Right renal cortex interstitium (tissue), 3 donors: ENCODE measurements around the gene PITPNM3. TPM values are rescaled to one million over a fixed set of nuclear protein-coding genes. Genes with fewer than 3 reads are reported as not detected.
A peak's percentile ranks its signal among the peaks of the same experiment; 100 is the strongest.
"Not testable (repeated sequence)": the region's sequence is repeated elsewhere in the genome, so short reads cannot be mapped to it uniquely, and the experiment has no call there.

Experiments
- DNase-seq, 3 donors: peaks; one replicate each; pipeline ENCODE4 v3.0.0-alpha.2; 2013; ENCODE audit warnings: low read depth in 3 of 3, low spot score in 2 of 3
- polyA plus RNA-seq, 3 donors: library from polyadenylated mRNA; unstranded; fragments of 120-200 nt; gene quantifications; one replicate each; pipeline ENCODE4 v1.2.1, GENCODE V29; 2013; ENCODE audit not compliant: insufficient read length in 3 of 3

PITPNM3 gene
- polyA plus RNA-seq, 3 donors: 7.4 to 8.9 (median 8.2) TPM

DNA sequence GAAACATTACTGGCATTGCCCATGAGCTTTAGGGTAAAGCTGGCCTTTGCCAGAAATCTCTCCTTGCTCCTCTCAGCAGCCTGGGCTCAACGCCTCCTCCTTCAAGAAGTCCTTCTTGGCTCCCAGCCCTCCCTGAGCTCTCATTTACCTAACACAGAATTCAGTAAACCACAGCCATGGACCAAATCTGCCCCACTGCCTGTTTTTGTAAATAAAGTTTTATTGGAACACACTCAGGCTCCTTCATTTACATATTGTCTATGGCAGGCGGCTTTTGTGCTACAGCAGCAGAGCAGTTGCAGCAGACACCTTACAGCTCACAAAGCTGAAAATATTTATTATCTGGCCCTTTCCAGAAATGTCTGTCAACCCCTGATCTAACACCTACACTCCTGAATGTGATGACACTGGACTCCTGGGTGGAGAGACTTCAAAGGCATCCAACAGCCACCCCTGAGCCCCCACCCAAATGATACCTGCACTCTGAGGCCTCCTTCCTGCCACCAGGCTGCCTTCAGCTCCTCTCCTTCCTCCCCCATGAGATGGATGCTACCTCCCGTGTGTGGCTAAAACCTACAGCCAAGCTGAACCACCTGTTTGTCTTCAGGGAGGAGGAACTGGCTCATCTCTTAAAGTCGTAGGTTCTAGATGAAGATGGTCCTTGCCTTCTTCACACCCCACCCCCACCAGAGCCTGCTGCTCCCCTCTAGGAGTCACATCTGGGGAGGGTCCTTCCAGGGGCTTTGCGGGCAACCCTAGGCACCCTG lies 70.5 kb downstream of the PITPNM3 start:
- DNase-seq: no peak

GRCh38 chr17:6483507-6483906 lies 72.8 kb downstream of the PITPNM3 start:
- DNase-seq: no peak

GRCh38 chr17:6482796-6483195 lies 73.6 kb downstream of the PITPNM3 start:
- not testable (repeated sequence) for DNase-seq

DNA sequence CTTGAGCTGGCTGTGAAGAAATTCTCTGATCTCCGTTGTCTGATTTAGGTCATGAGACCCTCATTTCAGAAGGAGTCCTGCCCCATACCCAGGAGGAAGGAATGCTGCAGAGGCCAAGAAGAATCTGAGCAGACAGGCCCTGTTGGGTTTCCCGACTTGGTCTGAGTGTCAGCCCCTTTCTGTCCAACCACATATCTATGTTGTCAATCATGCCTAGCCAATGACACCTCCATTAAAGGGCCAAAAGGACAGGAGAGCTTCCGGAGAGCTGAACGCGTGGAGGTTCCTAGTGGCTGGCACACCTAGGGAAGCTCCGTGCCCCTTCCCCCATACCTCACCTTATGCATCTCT lies 74.3 kb downstream of the PITPNM3 start:
- DNase-seq: no peak

GRCh38 chr17:6480303-6480675 lies 76.1 kb downstream of the PITPNM3 start:
- no peak for DNase-seq

DNA sequence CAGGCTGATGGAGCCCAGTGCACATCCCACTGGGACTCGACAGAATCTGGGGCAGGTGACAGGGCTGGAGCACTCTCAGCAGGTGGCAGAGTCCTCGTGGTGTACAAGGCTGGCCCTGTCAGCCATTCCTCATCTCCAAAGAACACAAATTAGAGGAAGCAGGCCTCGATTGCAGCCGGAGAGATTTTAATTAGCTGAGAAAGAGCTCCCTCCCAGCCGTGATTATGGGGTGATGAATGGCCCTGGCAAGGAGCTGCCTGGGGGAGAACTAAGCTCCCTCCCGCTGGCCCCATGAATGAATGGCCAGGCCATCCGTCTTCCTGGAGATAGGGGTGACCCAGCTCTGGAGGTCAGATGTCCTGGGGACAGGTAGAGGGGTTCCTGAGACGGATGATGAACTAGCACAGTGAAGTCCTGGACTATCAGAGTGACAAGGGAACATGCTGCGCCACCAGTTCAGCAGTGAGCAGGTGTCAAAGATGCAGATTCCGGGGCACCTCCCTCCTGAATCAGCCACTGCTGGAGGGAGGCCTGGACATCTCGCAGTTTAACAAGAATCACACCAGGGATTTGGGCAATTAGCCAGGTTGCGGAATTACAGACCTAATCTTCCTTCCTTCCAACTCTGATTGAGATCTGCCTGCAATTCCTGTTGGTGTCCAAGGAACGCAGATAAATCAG lies 76.6 kb downstream of the PITPNM3 start:
- DNase-seq: no peak

- DNase-seq: no peak
Observed at GRCh38 chr17:6478486-6478885, 77.9 kb downstream of the PITPNM3 start.

DNA sequence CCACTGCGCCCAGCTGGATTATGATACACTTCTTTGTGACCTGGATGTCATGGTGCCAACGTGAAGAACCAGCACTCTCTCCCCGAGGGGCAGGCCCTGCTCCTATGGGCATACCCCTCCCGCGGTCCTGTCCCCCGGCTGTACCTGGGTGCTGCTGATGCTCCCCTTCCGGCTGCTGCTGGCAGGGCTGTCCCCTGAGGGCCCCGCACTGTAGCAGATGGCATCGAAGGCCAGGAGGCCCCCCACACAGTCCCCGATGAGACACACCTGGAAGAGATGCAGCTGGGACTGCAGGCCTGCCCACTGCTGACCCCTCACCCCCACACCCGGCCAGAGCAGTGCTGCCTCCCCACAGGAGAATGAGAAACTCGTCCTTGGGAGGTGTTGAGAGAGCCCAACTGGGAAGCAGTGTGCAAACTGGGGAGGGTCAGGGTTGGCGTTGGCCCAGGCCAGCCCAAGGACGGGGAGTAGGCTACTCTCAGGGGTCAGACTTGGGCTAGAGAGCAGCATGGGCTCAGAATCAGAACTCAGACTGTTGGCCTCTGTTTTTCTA lies 78.4 kb downstream of the PITPNM3 start:
- DNase-seq: no peak

GRCh38 chr17:6476810-6477179 lies 79.6 kb downstream of the PITPNM3 start:
- DNase-seq: no peak

GRCh38 chr17:6476076-6476809 lies 80.1 kb downstream of the PITPNM3 start:
- no peak for DNase-seq

- DNase-seq: no peak
Observed at GRCh38 chr17:6475411-6475810, 80.9 kb downstream of the PITPNM3 start.

DNA sequence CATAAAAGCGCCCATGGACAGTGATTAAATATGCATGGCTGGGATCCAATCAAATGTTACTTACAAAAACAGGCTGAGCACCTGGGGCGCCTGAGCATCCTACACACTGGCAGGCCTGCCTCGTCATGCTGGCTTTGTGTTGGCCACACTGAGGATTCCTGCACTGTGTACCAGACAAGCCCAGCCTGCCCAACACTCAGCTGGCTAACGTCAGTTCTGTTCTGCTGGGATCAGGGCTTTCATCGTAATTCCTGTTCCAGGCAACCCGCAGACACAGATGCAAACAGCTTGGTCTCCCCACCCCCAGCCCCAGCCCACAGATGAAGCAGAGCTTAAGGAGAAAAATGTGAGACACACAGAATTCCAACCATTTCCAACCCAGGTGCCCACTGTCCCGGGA lies 81.4 kb downstream of the PITPNM3 start:
- DNase-seq: no peak

DNA sequence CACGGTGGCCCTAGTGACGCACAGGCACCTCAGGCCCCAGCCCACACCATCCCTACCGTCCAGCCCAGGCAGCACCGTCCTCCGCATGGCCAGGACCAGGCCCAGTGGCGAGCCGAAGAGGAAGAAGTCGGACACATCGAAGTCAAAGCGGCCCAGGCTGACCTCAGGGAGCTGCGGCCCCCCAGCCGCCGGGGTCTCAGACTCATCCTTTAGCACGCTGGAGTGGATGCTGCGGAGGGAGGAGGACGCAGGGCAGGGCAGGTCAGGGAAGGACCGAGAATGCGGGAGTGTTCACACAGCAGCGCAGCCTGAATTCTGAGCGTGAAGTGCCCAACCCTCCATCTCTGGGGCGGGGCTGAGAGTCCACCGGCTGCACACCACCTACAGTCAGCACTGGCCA lies 82.0 kb downstream of the PITPNM3 start:
- DNase-seq: no peak

- DNase-seq: peak in 1 of 3 donors; percentile 67
Observed at GRCh38 chr17:6473128-6473767, 83.1 kb downstream of the PITPNM3 start.

- DNase-seq: no peak
Observed at GRCh38 chr17:6472517-6472916, 83.8 kb downstream of the PITPNM3 start.

DNA sequence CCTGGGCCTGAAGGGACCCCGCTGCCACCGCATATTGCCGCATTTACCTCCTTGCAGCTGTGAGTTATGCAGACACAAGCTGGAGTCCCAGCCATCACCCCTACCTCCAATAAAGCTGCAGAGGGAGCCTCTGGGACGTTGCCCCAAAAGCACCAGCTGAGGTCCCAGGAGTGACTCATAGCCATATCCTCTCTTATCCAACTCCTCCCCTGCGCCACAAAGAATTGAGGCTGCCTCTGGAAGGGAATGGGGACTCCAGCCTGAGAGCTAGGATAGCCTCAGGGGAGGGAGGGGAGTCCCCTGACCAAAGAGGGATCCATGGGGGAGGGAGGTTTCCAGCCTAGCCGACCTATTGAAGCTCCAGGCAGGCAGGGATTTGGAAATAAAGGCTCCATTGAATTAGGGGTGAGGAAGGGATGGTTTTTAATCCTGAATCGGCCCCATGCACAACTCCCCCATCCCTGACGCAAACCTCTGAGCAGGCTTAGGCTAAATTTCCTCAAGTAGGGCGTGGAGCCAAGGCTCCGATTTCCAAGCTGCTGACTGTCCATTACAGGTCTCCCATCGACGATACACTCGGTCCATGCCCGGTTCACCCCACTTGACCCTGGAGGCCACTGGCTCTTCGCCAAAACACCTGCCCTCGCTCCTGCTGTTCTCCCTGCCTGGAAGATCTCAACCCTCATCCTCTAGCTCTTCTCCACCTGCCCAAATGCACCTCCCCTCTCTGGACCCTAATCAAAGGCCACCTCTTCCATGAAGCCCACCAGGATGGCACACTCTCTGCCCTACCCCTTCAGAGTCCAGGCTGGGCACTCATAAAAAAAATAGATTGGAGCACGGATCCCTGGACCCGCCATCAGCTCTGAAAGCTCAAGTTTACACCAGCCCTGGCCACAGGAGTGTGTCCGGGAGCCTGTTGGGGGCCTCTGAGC lies 84.6 kb downstream of the PITPNM3 start:
- no peak for DNase-seq

- DNase-seq: no peak
Observed at GRCh38 chr17:6470751-6471521, 85.4 kb downstream of the PITPNM3 start.

GRCh38 chr17:6470146-6470718 lies 86.1 kb downstream of the PITPNM3 start:
- DNase-seq: no peak
